Activated CD8-positive, alpha-beta memory T cell treated with anti-CD3 and anti-CD28 coated beads for 1 hour (primary cell): ENCODE data around the gene PCYT1A.
"Not testable (repeated sequence)": the region's sequence is repeated elsewhere in the genome, so short reads cannot be mapped to it uniquely, and the experiment has no call there.

ENCODE experiments used
- DNase-seq, 2 donors: peaks; one replicate each; pipeline ENCODE4 v3.0.0-alpha.2; 2020; ENCODE audit warnings: low read depth in 1 of 2; ENCODE audit errors: extremely low read depth in 1 of 2

The PCYT1A gene

GRCh38 chr3:196287440-196288140 lies at the start of gene PCYT1A:
TSS of gene PCYT1A (minus strand) at chr3:196287726. CDS start at chr3:196270531, 17,195 bp downstream.
- peak; percentile 32 to 50 for DNase-seq

- no peak for DNase-seq
Measured at GRCh38 chr3:196336319-196337145, 49.0 kb upstream of the PCYT1A start.

GRCh38 chr3:196335503-196335948 lies 48.0 kb upstream of the PCYT1A start:
- no peak for DNase-seq

- DNase-seq: no peak
Measured at GRCh38 chr3:196334982-196335381, 47.5 kb upstream of the PCYT1A start.

- no peak for DNase-seq
Measured at GRCh38 chr3:196332168-196332567, 44.6 kb upstream of the PCYT1A start.

DNA sequence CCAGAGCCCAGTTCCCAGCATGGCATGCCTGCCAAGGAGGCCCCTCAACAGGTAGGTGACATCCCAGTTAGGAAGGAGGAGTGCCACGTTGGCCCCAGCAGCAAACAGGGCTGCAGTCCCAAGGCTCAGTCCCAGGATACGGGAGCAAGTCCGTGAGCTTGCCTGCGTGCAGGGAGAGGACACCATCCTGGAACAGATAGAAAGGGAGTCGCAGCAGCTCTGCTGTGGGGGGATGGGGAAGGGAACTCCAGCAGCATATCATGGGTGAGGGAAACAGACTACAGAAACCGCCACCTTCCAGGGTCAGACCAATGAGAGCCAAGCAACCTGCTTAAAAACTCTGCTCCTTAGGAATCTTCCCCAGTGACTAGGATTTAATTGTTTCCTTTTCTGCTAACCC lies 39.9 kb upstream of the PCYT1A start:
- no peak for DNase-seq

DNA sequence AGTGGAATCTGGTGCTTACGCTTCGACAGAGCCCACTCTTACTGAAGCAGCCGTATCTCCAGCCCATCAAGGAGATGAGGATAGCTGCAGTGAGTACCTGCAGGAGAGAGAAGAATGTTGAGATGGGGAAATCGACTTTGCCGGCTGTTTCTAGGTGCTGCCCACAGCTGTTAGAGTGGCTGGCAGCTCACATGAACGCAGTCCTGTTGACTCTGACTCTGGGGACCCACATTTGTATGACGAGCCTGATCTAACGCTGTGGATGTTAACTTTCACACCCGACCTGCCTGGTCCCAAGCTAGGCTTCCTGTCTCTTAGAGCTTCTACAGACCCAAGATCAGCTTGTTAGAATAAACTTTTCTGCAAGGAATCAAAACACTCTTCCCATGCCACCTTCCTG lies 39.4 kb upstream of the PCYT1A start:
- DNase-seq: no peak

GRCh38 chr3:196323691-196324090 lies 36.2 kb upstream of the PCYT1A start:
- DNase-seq: no peak

DNA sequence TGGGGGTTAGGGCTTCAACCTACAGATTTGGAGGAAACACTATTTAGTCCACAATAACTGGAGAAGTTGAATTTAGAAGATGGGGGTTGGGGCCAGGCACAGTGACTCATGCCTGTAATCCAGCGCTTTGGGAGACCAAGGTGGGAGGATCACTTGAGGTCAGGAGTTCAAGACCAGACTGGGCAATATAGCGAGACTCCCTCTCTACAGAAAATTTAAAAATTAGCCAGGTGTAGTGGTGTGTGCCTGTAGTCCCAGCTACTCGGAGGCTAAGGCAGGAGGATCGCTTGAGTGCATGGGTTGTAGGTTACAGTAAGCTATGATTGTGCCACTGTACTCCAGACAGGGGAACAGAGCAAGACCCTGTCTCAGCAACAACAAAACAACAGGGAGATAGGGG lies 35.5 kb upstream of the PCYT1A start:
- DNase-seq: no peak

GRCh38 chr3:196321162-196321561 lies 33.6 kb upstream of the PCYT1A start:
- no peak for DNase-seq

DNA sequence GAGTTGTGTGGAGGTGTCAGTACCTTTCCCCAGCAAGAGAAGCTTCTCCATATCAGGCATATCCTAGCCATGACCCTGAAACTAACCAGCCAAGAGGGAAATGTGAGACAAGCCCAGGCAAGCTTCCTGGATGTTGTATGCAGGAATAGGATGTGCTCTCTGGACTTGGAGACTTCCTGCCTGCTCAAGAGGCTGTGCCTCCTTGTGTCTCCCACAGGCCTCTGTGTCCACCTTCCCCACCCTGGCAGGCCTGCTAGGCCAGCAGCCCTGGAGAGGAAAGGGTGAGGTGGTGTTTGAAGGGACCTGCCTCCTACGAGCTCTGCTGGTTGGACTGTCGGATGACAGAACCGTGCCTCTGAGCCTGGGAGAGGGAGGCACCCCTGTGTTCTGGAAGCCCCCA lies 32.6 kb upstream of the PCYT1A start:
- no peak for DNase-seq

- peak; percentile 46 to 78 for DNase-seq
Measured at GRCh38 chr3:196317687-196318467, 30.4 kb upstream of the PCYT1A start, which contains the start of gene DYNLT2B. TSS of gene DYNLT2B (minus strand) at chr3:196318240. CDS start at chr3:196318152, 88 bp downstream.

GRCh38 chr3:196316799-196317686 lies 29.5 kb upstream of the PCYT1A start:
- DNase-seq: not testable (repeated sequence)

DNA sequence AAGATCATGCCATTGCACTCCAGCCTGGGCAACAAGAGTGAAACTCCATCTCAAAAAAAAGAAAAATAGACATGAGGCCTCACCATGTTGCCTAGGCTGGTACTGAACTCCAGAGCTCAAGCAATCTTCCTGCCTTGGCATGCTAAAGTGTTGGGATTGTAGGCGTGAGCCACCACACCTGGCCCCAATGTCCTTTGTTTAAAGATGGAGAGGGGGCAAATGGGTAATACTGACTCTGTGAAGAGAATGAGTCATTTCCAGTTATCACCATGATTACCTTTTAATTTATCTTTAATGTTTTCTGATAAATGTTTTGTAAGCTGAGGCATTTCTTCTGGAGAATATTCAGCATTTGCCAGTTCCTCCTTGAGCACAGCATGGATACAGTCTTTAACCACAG lies 28.3 kb upstream of the PCYT1A start:
- no peak for DNase-seq

DNA sequence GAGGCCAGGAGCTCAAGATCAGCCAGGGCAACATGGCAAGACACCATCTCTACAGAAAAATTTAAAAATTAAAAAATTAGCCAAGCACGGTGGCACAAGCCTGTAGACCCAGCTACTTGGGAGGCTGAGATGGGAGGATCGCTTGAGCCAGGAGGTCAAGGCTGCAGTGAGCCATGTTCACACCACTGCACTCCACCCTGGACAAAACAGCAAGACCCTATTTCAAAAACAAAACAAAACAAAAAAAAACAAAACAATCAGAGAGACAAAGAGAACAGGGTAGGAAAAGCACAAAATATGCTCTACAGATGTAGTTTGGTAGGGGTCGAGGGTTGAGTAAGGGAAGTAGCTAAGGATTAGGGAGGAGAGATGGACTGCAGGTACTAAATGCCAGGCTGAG lies 27.1 kb upstream of the PCYT1A start:
- DNase-seq: no peak

GRCh38 chr3:196314086-196314485 lies 26.6 kb upstream of the PCYT1A start:
- not testable (repeated sequence) for DNase-seq

GRCh38 chr3:196302960-196303359 lies 15.4 kb upstream of the PCYT1A start:
- DNase-seq: not testable (repeated sequence)

DNA sequence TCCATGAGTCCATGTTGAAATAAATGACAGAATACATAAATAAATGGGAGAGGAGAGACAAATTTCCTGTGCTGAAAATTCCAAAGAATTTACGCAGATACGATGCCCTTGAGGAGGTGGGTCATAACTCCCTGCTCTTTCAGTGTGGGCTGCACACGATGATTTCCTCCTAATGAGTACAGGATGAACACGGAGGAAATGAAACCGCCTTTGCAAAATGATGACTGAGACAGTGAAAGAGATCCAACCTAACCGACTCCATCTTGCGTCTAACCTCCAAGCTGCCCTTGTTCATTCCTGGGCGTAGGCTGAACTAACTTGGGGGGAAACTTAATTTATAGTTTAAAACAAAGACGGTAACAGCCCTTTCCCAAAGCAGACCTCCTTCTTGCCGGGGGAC lies 15.0 kb upstream of the PCYT1A start:
- not testable (repeated sequence) for DNase-seq

DNA sequence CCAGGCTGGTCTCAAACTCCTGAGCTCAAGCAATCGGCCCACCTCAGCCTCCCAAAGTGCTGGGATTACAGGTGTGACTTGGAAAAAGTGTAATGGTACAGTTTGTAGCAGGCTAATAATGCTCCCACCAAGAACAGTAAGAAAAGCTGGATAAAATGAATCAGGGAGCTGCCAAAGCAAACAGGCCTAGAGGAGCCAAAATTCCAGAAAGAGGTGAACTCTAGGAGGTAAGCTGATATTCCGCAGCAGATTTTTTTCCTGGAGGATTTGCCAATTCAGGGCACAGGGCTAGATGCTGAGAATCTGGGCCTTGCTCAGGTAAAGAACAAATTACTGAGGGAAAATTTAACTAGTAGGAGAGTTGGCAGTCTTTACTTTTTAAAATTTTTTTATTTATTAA lies 11.0 kb upstream of the PCYT1A start:
- no peak for DNase-seq

- no peak for DNase-seq
Measured at GRCh38 chr3:196292286-196292923, 4.9 kb upstream of the PCYT1A start.
